A673 (cell line): ENCODE results near the gene SATB1.

ENCODE experiments used
- CTCF ChIP-seq: fragments of 300-800, 200-600 bp; sonication (generic); conservative IDR thresholded peaks from 2 replicates; pipeline ENCODE4 v1.5.1; 2017; ENCODE audit warnings: low read depth, mild to moderate bottlenecking, antibody characterized with exemption, low read length, moderate library complexity, mixed read lengths
- EZH2 ChIP-seq: fragments of 200-600 bp; sonication (generic); IDR thresholded peaks from 2 replicates; pipeline ENCODE4 v1.6.1; 2017; ENCODE audit warnings: borderline replicate concordance, low read depth, mild to moderate bottlenecking, mixed read lengths, antibody characterized with exemption, low read length; ENCODE audit not compliant: poor library complexity, severe bottlenecking

GRCh38 chr3:18474202-18474601, 49.1 kb upstream of the SATB1 start:
- TF ChIP-seq CTCF (no peak), EZH2 (no peak)
